ENCODE measurements around the gene SCARF2. TPM values are rescaled to one million over a fixed set of nuclear protein-coding genes. Genes with fewer than 3 reads are reported as not detected.
"Not testable (repeated sequence)": the region's sequence is repeated elsewhere in the genome, so short reads cannot be mapped to it uniquely, and the experiment has no call there.

Gene SCARF2
- polyA plus RNA-seq, 3 donors = 0.12 to 0.51 TPM; not detected in 1

GRCh38 chr22:20378110-20378509 lies 59.5 kb downstream of the SCARF2 start:
- Histone ChIP-seq H4K20me1 (ENCODE audit: insufficient read depth, low read length) (no peaks in the 10 kb centered on the region), H3K9me3 (replicated peaks in 1 of 2; ENCODE audit: control insufficient read depth in 1 of 2, insufficient read depth in 1 of 2, low read length in 2 of 2) (no peaks in the 10 kb centered on the region), H3K4me3 (replicated peaks in 1 of 3; ENCODE audit: low read depth in 2 of 3, low read length in 3 of 3) (no peak overlapping the region), H3K36me3 (replicated peaks in 1 of 2; ENCODE audit: control insufficient read depth in 1 of 2, insufficient read depth in 2 of 2, low read length in 2 of 2) (no peaks in the 10 kb centered on the region), H3K27ac (ENCODE audit: low read depth in 1 of 2, low read length in 2 of 2) (no peak overlapping the region), H3K79me2 (ENCODE audit: insufficient read depth, low read length) (no peaks in the 10 kb centered on the region), H3K27me3 (ENCODE audit: control insufficient read depth in 2 of 2, insufficient read depth in 2 of 2, low read length in 2 of 2) (no peaks in the 10 kb centered on the region), H3K4me2 (replicated peaks; ENCODE audit: extremely low read depth, low read length, poor library complexity, severe bottlenecking) (no peak overlapping the region), H3K9ac (ENCODE audit: insufficient read depth, low read length, poor library complexity, severe bottlenecking) (no peak overlapping the region), H3K4me1 (ENCODE audit: control insufficient read depth in 1 of 2, insufficient read depth in 2 of 2, low read length in 2 of 2) (no peaks in the 10 kb centered on the region), H2AFZ (ENCODE audit: insufficient read depth, low read depth, low read length, poor library complexity, severe bottlenecking) (no peak overlapping the region)
- Mint-ChIP-seq H3K27ac (no peak overlapping the region), H3K4me1 (peaks cover 5% of the 10 kb centered on the region), H3K36me3 (no peaks in the 10 kb centered on the region), H3K9me3 (peaks cover 0 to 2% (median 0%) of the 10 kb centered on the region in 7 donors), H3K4me3 (no peak overlapping the region), H3K27me3 (ENCODE audit: low read depth in 3 of 3) (peaks cover 0 to 4% (median 0%) of the 10 kb centered on the region in 3 donors)
- 0% methylated on average over 1 of the region's 4 CpGs for WGBS (ENCODE audit: insufficient coverage)
- no peak for DNase-seq
- TF ChIP-seq CTCF (IDR thresholded peaks at IDR 0.05) = no peak
- intact Hi-C loops (cut with micrococcal nuclease) = no loop called here

- H4K20me1 ChIP-seq (ENCODE audit: insufficient read depth, low read length); H3K27ac ChIP-seq (ENCODE audit: low read depth in 1 of 2, low read length in 2 of 2); intact Hi-C loops (cut with micrococcal nuclease); H3K36me3 Mint-ChIP-seq; H3K4me1 Mint-ChIP-seq; H3K27me3 ChIP-seq (ENCODE audit: control insufficient read depth in 2 of 2, insufficient read depth in 2 of 2, low read length in 2 of 2); H3K4me3 ChIP-seq (replicated peaks in 1 of 3; ENCODE audit: low read depth in 2 of 3, low read length in 3 of 3); H3K4me1 ChIP-seq (ENCODE audit: control insufficient read depth in 1 of 2, insufficient read depth in 2 of 2, low read length in 2 of 2); H3K27me3 Mint-ChIP-seq (ENCODE audit: low read depth in 3 of 3); H3K9ac ChIP-seq (ENCODE audit: insufficient read depth, low read length, poor library complexity, severe bottlenecking); H2AFZ ChIP-seq (ENCODE audit: insufficient read depth, low read depth, low read length, poor library complexity, severe bottlenecking); H3K79me2 ChIP-seq (ENCODE audit: insufficient read depth, low read length); H3K36me3 ChIP-seq (replicated peaks in 1 of 2; ENCODE audit: control insufficient read depth in 1 of 2, insufficient read depth in 2 of 2, low read length in 2 of 2); H3K4me2 ChIP-seq (replicated peaks; ENCODE audit: extremely low read depth, low read length, poor library complexity, severe bottlenecking); H3K27ac Mint-ChIP-seq; H3K9me3 Mint-ChIP-seq; DNase-seq; H3K4me3 Mint-ChIP-seq; H3K9me3 ChIP-seq (replicated peaks in 1 of 2; ENCODE audit: control insufficient read depth in 1 of 2, insufficient read depth in 1 of 2, low read length in 2 of 2): not testable (repeated sequence)
- 95% methylated on average over 4 of the region's 11 CpGs for WGBS (ENCODE audit: insufficient coverage)
Measured at GRCh38 chr22:20376983-20377382, 60.6 kb downstream of the SCARF2 start.

GRCh38 chr22:20376281-20376680 lies 61.3 kb downstream of the SCARF2 start:
- H3K4me1 Mint-ChIP-seq; H4K20me1 ChIP-seq (ENCODE audit: insufficient read depth, low read length); H3K27me3 Mint-ChIP-seq (ENCODE audit: low read depth in 3 of 3); H3K27ac Mint-ChIP-seq; H3K9me3 ChIP-seq (replicated peaks in 1 of 2; ENCODE audit: control insufficient read depth in 1 of 2, insufficient read depth in 1 of 2, low read length in 2 of 2); H3K9me3 Mint-ChIP-seq; H3K36me3 ChIP-seq (replicated peaks in 1 of 2; ENCODE audit: control insufficient read depth in 1 of 2, insufficient read depth in 2 of 2, low read length in 2 of 2); H3K9ac ChIP-seq (ENCODE audit: insufficient read depth, low read length, poor library complexity, severe bottlenecking); H3K36me3 Mint-ChIP-seq; H3K4me1 ChIP-seq (ENCODE audit: control insufficient read depth in 1 of 2, insufficient read depth in 2 of 2, low read length in 2 of 2); H3K4me3 Mint-ChIP-seq; H3K4me3 ChIP-seq (replicated peaks in 1 of 3; ENCODE audit: low read depth in 2 of 3, low read length in 3 of 3); intact Hi-C loops (cut with micrococcal nuclease); H3K4me2 ChIP-seq (replicated peaks; ENCODE audit: extremely low read depth, low read length, poor library complexity, severe bottlenecking); H3K27me3 ChIP-seq (ENCODE audit: control insufficient read depth in 2 of 2, insufficient read depth in 2 of 2, low read length in 2 of 2); H2AFZ ChIP-seq (ENCODE audit: insufficient read depth, low read depth, low read length, poor library complexity, severe bottlenecking); DNase-seq; H3K79me2 ChIP-seq (ENCODE audit: insufficient read depth, low read length); H3K27ac ChIP-seq (ENCODE audit: low read depth in 1 of 2, low read length in 2 of 2): not testable (repeated sequence)
- WGBS (ENCODE audit: insufficient coverage) = 100% methylated on average over 5 of the region's 8 CpGs

Small RNAs within 50 kb of the gene (small RNA-seq; reads per million reads assigned to genes)
- not detected for gene RF00019 (ENCODE audit: insufficient read length, low read depth)
- not detected for gene RN7SL812P (ENCODE audit: insufficient read length, low read depth)
- not detected for gene RNU6-225P (ENCODE audit: insufficient read length, low read depth)
- gene RNY1P9 (ENCODE audit: insufficient read length, low read depth) = not detected

Other genes with a start within 250 kb of the SCARF2 start
- not detected for gene RTN4R, start 169.5 kb downstream of the SCARF2 start, polyA plus RNA-seq
- gene DGCR6L, start 117.8 kb downstream of the SCARF2 start, polyA plus RNA-seq = 10 to 100 TPM; 33.0 to 62.8 (median 56.3) TPM
- gene ZNF74, start 43.7 kb downstream of the SCARF2 start, polyA plus RNA-seq = 1 to 10 TPM; 1.9 to 4.8 (median 1.9) TPM
- 10 to 100 TPM in 1 of 3 donors, 1 to 10 TPM in 2; 7.8 to 15.6 (median 9.2) TPM for gene KLHL22, start 58.0 kb upstream of the SCARF2 start, polyA plus RNA-seq
- 100 to 1,000 TPM in 1 of 3 donors, 10 to 100 TPM in 2; 10.0 to 126 (median 17.8) TPM for gene MED15, start 69.8 kb upstream of the SCARF2 start, polyA plus RNA-seq